ENCODE data around the gene RHOA. TPM values are rescaled to one million over a fixed set of nuclear protein-coding genes. Genes with fewer than 3 reads are reported as not detected.
"Not testable (repeated sequence)": the region's sequence is repeated elsewhere in the genome, so short reads cannot be mapped to it uniquely, and the experiment has no call there.

The RHOA gene
- total RNA-seq, 1 experiment from 2014 or later, result 627 TPM

- DNase-seq (ENCODE audit: low read depth), result peak; percentile 35
These were observed 225 bp downstream of the RHOA start for GRCh38 chr3:49411535-49411967.

- no peak for DNase-seq (ENCODE audit: low read depth)
These were observed 786 bp downstream of the RHOA start for GRCh38 chr3:49410846-49411534.

- DNase-seq (ENCODE audit: low read depth), result no peak
These were observed 1.5 kb downstream of the RHOA start for GRCh38 chr3:49410066-49410845.

- DNase-seq (ENCODE audit: low read depth), result no peak
These were observed 4.9 kb downstream of the RHOA start for GRCh38 chr3:49406571-49407565.

GRCh38 chr3:49405570-49405969 lies 6.2 kb downstream of the RHOA start:
- not testable (repeated sequence) for DNase-seq (ENCODE audit: low read depth)

- DNase-seq (ENCODE audit: low read depth), result no peak
These were observed 7.9 kb downstream of the RHOA start for GRCh38 chr3:49403891-49404290.

GRCh38 chr3:49401766-49402165 lies 10.0 kb downstream of the RHOA start:
- DNase-seq (ENCODE audit: low read depth), result no peak

- no peak for DNase-seq (ENCODE audit: low read depth)
These were observed 12.3 kb downstream of the RHOA start for GRCh38 chr3:49399461-49399860.

GRCh38 chr3:49397470-49397869 lies 14.3 kb downstream of the RHOA start:
- DNase-seq (ENCODE audit: low read depth), result peak; percentile 23

- not testable (repeated sequence) for DNase-seq (ENCODE audit: low read depth)
These were observed 20.5 kb downstream of the RHOA start for GRCh38 chr3:49391310-49391709.

GRCh38 chr3:49389297-49389696 lies 22.5 kb downstream of the RHOA start:
- DNase-seq (ENCODE audit: low read depth), result no peak

GRCh38 chr3:49388289-49388820 lies 23.4 kb downstream of the RHOA start:
- DNase-seq (ENCODE audit: low read depth), result peak; percentile 40

GRCh38 chr3:49387721-49388120 lies 24.1 kb downstream of the RHOA start:
- no peak for DNase-seq (ENCODE audit: low read depth)

GRCh38 chr3:49386056-49386756 lies 25.6 kb downstream of the RHOA start:
- DNase-seq (ENCODE audit: low read depth), result no peak

GRCh38 chr3:49385617-49386016 lies 26.2 kb downstream of the RHOA start:
- no peak for DNase-seq (ENCODE audit: low read depth)

- DNase-seq (ENCODE audit: low read depth), result no peak
These were observed 28.4 kb downstream of the RHOA start for GRCh38 chr3:49383387-49383786.

- DNase-seq (ENCODE audit: low read depth), result peak; percentile 85
These were observed 33.4 kb downstream of the RHOA start for GRCh38 chr3:49378249-49378895.

- peak; percentile 63 for DNase-seq (ENCODE audit: low read depth)
These were observed 34.3 kb downstream of the RHOA start for GRCh38 chr3:49377483-49377882.

GRCh38 chr3:49371946-49372345 lies 39.8 kb downstream of the RHOA start:
- DNase-seq (ENCODE audit: low read depth), result no peak

GRCh38 chr3:49370585-49371290 lies 41.0 kb downstream of the RHOA start:
- DNase-seq (ENCODE audit: low read depth), result no peak
